Lower leg skin (tissue), 3 donors: ENCODE data around the gene NRM.

Source experiments
- POLR2A ChIP-seq, 2 donors: fragments of 450-650 bp; IDR thresholded peaks; one replicate each; pipeline ENCODE4 v1.6.1; 2016 to 2017; ENCODE audit warnings: antibody characterized with exemption in 2 of 2, mild to moderate bottlenecking in 1 of 2, moderate library complexity in 1 of 2
- TF ChIP-seq, protein P1 (sequence below), 3 donors: fragments of 450-650 bp; IDR thresholded peaks; one replicate each; pipeline ENCODE4 v1.5.1; 2016; ENCODE audit warnings: antibody characterized with exemption in 3 of 3, mild to moderate bottlenecking in 3 of 3, moderate library complexity in 2 of 3

GRCh38 chr6:30719791-30720737 lies 29.3 kb upstream of the NRM start, which contains the start of gene TUBB:
- TF ChIP-seq, protein P1, sequence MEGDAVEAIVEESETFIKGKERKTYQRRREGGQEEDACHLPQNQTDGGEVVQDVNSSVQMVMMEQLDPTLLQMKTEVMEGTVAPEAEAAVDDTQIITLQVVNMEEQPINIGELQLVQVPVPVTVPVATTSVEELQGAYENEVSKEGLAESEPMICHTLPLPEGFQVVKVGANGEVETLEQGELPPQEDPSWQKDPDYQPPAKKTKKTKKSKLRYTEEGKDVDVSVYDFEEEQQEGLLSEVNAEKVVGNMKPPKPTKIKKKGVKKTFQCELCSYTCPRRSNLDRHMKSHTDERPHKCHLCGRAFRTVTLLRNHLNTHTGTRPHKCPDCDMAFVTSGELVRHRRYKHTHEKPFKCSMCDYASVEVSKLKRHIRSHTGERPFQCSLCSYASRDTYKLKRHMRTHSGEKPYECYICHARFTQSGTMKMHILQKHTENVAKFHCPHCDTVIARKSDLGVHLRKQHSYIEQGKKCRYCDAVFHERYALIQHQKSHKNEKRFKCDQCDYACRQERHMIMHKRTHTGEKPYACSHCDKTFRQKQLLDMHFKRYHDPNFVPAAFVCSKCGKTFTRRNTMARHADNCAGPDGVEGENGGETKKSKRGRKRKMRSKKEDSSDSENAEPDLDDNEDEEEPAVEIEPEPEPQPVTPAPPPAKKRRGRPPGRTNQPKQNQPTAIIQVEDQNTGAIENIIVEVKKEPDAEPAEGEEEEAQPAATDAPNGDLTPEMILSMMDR (IDR thresholded peaks at IDR 0.05): no peak
- no peak for TF ChIP-seq POLR2A (IDR thresholded peaks at IDR 0.05)
